ENCODE measurements around the gene SOS2.

DNA sequence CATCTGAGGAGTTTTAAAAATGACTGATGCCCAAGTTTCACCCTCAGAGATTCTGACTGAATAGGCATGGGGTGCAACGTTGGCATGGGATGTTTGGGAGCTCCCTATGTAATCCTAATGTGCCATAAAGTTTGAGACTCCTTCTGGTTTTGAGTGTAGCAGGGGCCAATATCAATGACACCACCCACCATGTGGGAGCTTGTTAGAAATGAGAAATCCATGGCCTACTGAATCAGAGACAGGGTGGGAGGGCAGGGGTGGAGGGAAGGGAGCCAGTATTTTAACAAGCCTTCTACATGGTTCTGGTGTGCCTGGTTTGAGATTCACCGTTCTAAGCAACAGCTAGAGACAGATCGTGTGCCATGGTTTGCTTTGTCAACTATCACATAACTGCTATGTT, 161.1 kb downstream of the SOS2 start:
- TF ChIP-seq POLR2A (IDR thresholded peaks at IDR 0.05), result no peak
- TF ChIP-seq, protein P1, sequence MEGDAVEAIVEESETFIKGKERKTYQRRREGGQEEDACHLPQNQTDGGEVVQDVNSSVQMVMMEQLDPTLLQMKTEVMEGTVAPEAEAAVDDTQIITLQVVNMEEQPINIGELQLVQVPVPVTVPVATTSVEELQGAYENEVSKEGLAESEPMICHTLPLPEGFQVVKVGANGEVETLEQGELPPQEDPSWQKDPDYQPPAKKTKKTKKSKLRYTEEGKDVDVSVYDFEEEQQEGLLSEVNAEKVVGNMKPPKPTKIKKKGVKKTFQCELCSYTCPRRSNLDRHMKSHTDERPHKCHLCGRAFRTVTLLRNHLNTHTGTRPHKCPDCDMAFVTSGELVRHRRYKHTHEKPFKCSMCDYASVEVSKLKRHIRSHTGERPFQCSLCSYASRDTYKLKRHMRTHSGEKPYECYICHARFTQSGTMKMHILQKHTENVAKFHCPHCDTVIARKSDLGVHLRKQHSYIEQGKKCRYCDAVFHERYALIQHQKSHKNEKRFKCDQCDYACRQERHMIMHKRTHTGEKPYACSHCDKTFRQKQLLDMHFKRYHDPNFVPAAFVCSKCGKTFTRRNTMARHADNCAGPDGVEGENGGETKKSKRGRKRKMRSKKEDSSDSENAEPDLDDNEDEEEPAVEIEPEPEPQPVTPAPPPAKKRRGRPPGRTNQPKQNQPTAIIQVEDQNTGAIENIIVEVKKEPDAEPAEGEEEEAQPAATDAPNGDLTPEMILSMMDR (IDR thresholded peaks at IDR 0.05), result no peak

Measured in heart left ventricle (tissue), 13 donors.